ENCODE results near the gene BLTP3B.
"Not testable (repeated sequence)": the region's sequence is repeated elsewhere in the genome, so short reads cannot be mapped to it uniquely, and the experiment has no call there.

The BLTP3B gene

GRCh38 chr12:100142851-100143559 lies at the start of gene BLTP3B:
Gene BLTP3B (minus strand): TSS chr12:100142874. CDS start chr12:100142635, 239 bp downstream.
- Histone ChIP-seq H3K9ac (ENCODE audit: low read length in 5 of 5) (peak within 1 kb of the TSS; percentile 86 to 98 (median 94)), H3K36me3 (ENCODE audit: control insufficient read depth in 5 of 5, insufficient read depth in 5 of 5, low read length in 5 of 5) (no peaks in the 10 kb centered on the region), H3K4me1 (ENCODE audit: control insufficient read depth in 5 of 5, insufficient read depth in 5 of 5, low read length in 5 of 5) (peaks cover 3 to 28% (median 20%) of the 10 kb centered on the region in 5 donors), H3K9me3 (ENCODE audit: control insufficient read depth in 5 of 5, low read length in 5 of 5) (peaks cover 0 to 3% (median 0%) of the 10 kb centered on the region in 5 donors), H3K27ac (ENCODE audit: low read depth, low read length) (peak within 1 kb of the TSS; percentile 97), H3K27me3 (ENCODE audit: control insufficient read depth in 5 of 5, insufficient read depth in 4 of 5, low read length in 5 of 5) (no peaks in the 10 kb centered on the region), H3K4me3 (ENCODE audit: low read depth in 1 of 5, low read length in 5 of 5) (peak within 1 kb of the TSS; percentile 91 to 98 (median 96))

GRCh38 chr12:100189636-100190394 lies 47.1 kb upstream of the BLTP3B start:
- Histone ChIP-seq H3K36me3 (ENCODE audit: control insufficient read depth in 5 of 5, insufficient read depth in 5 of 5, low read length in 5 of 5) (peaks cover 0 to 2% (median 0%) of the 10 kb centered on the region in 5 donors), H3K4me1 (ENCODE audit: control insufficient read depth in 5 of 5, insufficient read depth in 5 of 5, low read length in 5 of 5) (peaks cover 0 to 14% (median 9%) of the 10 kb centered on the region in 5 donors), H3K27ac (ENCODE audit: low read depth, low read length) (no peak overlapping the region), H3K9ac (ENCODE audit: low read length in 5 of 5) (no peak overlapping the region), H3K9me3 (ENCODE audit: control insufficient read depth in 5 of 5, low read length in 5 of 5) (no peaks in the 10 kb centered on the region), H3K4me3 (ENCODE audit: low read depth in 1 of 5, low read length in 5 of 5) (no peak overlapping the region), H3K27me3 (ENCODE audit: control insufficient read depth in 5 of 5, insufficient read depth in 4 of 5, low read length in 5 of 5) (no peaks in the 10 kb centered on the region)

GRCh38 chr12:100188888-100189635 lies 46.4 kb upstream of the BLTP3B start:
- H3K9me3 ChIP-seq (ENCODE audit: control insufficient read depth in 5 of 5, low read length in 5 of 5); H3K36me3 ChIP-seq (ENCODE audit: control insufficient read depth in 5 of 5, insufficient read depth in 5 of 5, low read length in 5 of 5); H3K27ac ChIP-seq (ENCODE audit: low read depth, low read length); H3K4me3 ChIP-seq (ENCODE audit: low read depth in 1 of 5, low read length in 5 of 5); H3K27me3 ChIP-seq (ENCODE audit: control insufficient read depth in 5 of 5, insufficient read depth in 4 of 5, low read length in 5 of 5); H3K9ac ChIP-seq (ENCODE audit: low read length in 5 of 5): not testable (repeated sequence)
- peaks cover 0 to 14% (median 9%) of the 10 kb centered on the region in 5 donors for H3K4me1 ChIP-seq (ENCODE audit: control insufficient read depth in 5 of 5, insufficient read depth in 5 of 5, low read length in 5 of 5)

GRCh38 chr12:100187857-100188519 lies 45.3 kb upstream of the BLTP3B start:
- Histone ChIP-seq H3K9ac (ENCODE audit: low read length in 5 of 5) (no peak overlapping the region), H3K4me1 (ENCODE audit: control insufficient read depth in 5 of 5, insufficient read depth in 5 of 5, low read length in 5 of 5) (peaks cover 0 to 14% (median 9%) of the 10 kb centered on the region in 5 donors), H3K27ac (ENCODE audit: low read depth, low read length) (no peak overlapping the region), H3K27me3 (ENCODE audit: control insufficient read depth in 5 of 5, insufficient read depth in 4 of 5, low read length in 5 of 5) (no peaks in the 10 kb centered on the region), H3K4me3 (ENCODE audit: low read depth in 1 of 5, low read length in 5 of 5) (no peak overlapping the region), H3K36me3 (ENCODE audit: control insufficient read depth in 5 of 5, insufficient read depth in 5 of 5, low read length in 5 of 5) (no peaks in the 10 kb centered on the region), H3K9me3 (ENCODE audit: control insufficient read depth in 5 of 5, low read length in 5 of 5) (no peaks in the 10 kb centered on the region)

GRCh38 chr12:100187068-100187467 lies 44.4 kb upstream of the BLTP3B start:
- Histone ChIP-seq H3K27ac (ENCODE audit: low read depth, low read length) (no peak overlapping the region), H3K9me3 (ENCODE audit: control insufficient read depth in 5 of 5, low read length in 5 of 5) (no peaks in the 10 kb centered on the region), H3K9ac (ENCODE audit: low read length in 5 of 5) (no peak overlapping the region), H3K27me3 (ENCODE audit: control insufficient read depth in 5 of 5, insufficient read depth in 4 of 5, low read length in 5 of 5) (no peaks in the 10 kb centered on the region), H3K36me3 (ENCODE audit: control insufficient read depth in 5 of 5, insufficient read depth in 5 of 5, low read length in 5 of 5) (no peaks in the 10 kb centered on the region), H3K4me3 (ENCODE audit: low read depth in 1 of 5, low read length in 5 of 5) (no peak overlapping the region), H3K4me1 (ENCODE audit: control insufficient read depth in 5 of 5, insufficient read depth in 5 of 5, low read length in 5 of 5) (peaks cover 0 to 14% (median 9%) of the 10 kb centered on the region in 5 donors)

GRCh38 chr12:100186071-100186470 lies 43.4 kb upstream of the BLTP3B start:
- H3K27me3 ChIP-seq (ENCODE audit: control insufficient read depth in 5 of 5, insufficient read depth in 4 of 5, low read length in 5 of 5), result no peaks in the 10 kb centered on the region
- H3K36me3 ChIP-seq (ENCODE audit: control insufficient read depth in 5 of 5, insufficient read depth in 5 of 5, low read length in 5 of 5), result no peaks in the 10 kb centered on the region
- peaks cover 0 to 14% (median 9%) of the 10 kb centered on the region in 5 donors for H3K4me1 ChIP-seq (ENCODE audit: control insufficient read depth in 5 of 5, insufficient read depth in 5 of 5, low read length in 5 of 5)
- H3K9ac ChIP-seq (ENCODE audit: low read length in 5 of 5), result no peak overlapping the region
- no peaks in the 10 kb centered on the region for H3K9me3 ChIP-seq (ENCODE audit: control insufficient read depth in 5 of 5, low read length in 5 of 5)
- H3K27ac ChIP-seq (ENCODE audit: low read depth, low read length), result no peak overlapping the region
- peak overlapping the region in 2 of 5 donors; percentile 0 to 25 for H3K4me3 ChIP-seq (ENCODE audit: low read depth in 1 of 5, low read length in 5 of 5)

- Histone ChIP-seq H3K27ac (ENCODE audit: low read depth, low read length) (no peak overlapping the region), H3K4me3 (ENCODE audit: low read depth in 1 of 5, low read length in 5 of 5) (peak overlapping the region in 2 of 5 donors; percentile 4 to 25), H3K9ac (ENCODE audit: low read length in 5 of 5) (peak overlapping the region; percentile 9 to 36 (median 25)), H3K27me3 (ENCODE audit: control insufficient read depth in 5 of 5, insufficient read depth in 4 of 5, low read length in 5 of 5) (no peaks in the 10 kb centered on the region), H3K36me3 (ENCODE audit: control insufficient read depth in 5 of 5, insufficient read depth in 5 of 5, low read length in 5 of 5) (no peaks in the 10 kb centered on the region), H3K4me1 (ENCODE audit: control insufficient read depth in 5 of 5, insufficient read depth in 5 of 5, low read length in 5 of 5) (peaks cover 0 to 14% (median 9%) of the 10 kb centered on the region in 5 donors), H3K9me3 (ENCODE audit: control insufficient read depth in 5 of 5, low read length in 5 of 5) (no peaks in the 10 kb centered on the region)
These were observed 42.8 kb upstream of the BLTP3B start for GRCh38 chr12:100185361-100185894.

- peak overlapping the region in 1 of 5 donors; percentile 25 for H3K9ac ChIP-seq (ENCODE audit: low read length in 5 of 5)
- peaks cover 0 to 14% (median 9%) of the 10 kb centered on the region in 5 donors for H3K4me1 ChIP-seq (ENCODE audit: control insufficient read depth in 5 of 5, insufficient read depth in 5 of 5, low read length in 5 of 5)
- no peaks in the 10 kb centered on the region for H3K9me3 ChIP-seq (ENCODE audit: control insufficient read depth in 5 of 5, low read length in 5 of 5)
- no peak overlapping the region for H3K27ac ChIP-seq (ENCODE audit: low read depth, low read length)
- no peak overlapping the region for H3K4me3 ChIP-seq (ENCODE audit: low read depth in 1 of 5, low read length in 5 of 5)
- no peaks in the 10 kb centered on the region for H3K27me3 ChIP-seq (ENCODE audit: control insufficient read depth in 5 of 5, insufficient read depth in 4 of 5, low read length in 5 of 5)
- H3K36me3 ChIP-seq (ENCODE audit: control insufficient read depth in 5 of 5, insufficient read depth in 5 of 5, low read length in 5 of 5), result no peaks in the 10 kb centered on the region
These were observed 42.0 kb upstream of the BLTP3B start for GRCh38 chr12:100184549-100185145.

GRCh38 chr12:100179252-100179651 lies 36.6 kb upstream of the BLTP3B start:
- Histone ChIP-seq H3K4me1 (ENCODE audit: control insufficient read depth in 5 of 5, insufficient read depth in 5 of 5, low read length in 5 of 5) (no peaks in the 10 kb centered on the region), H3K27ac (ENCODE audit: low read depth, low read length) (no peak overlapping the region), H3K4me3 (ENCODE audit: low read depth in 1 of 5, low read length in 5 of 5) (no peak overlapping the region)

More at GRCh38 chr12:100179252-100179651, 36.6 kb upstream of the BLTP3B start:
- Histone ChIP-seq H3K9ac (ENCODE audit: low read length in 5 of 5) (no peak overlapping the region), H3K27me3 (ENCODE audit: control insufficient read depth in 5 of 5, insufficient read depth in 4 of 5, low read length in 5 of 5) (no peaks in the 10 kb centered on the region), H3K36me3 (ENCODE audit: control insufficient read depth in 5 of 5, insufficient read depth in 5 of 5, low read length in 5 of 5) (no peaks in the 10 kb centered on the region), H3K9me3 (ENCODE audit: control insufficient read depth in 5 of 5, low read length in 5 of 5) (no peaks in the 10 kb centered on the region)
